ACC112 (cell line): ENCODE measurements around the gene TPP2.

Experiments
- H2AFZ ChIP-seq: fragments of 200-600 bp; sonication (generic); one replicate; pipeline ENCODE4 v1.6.0; 2017; ENCODE audit warnings: antibody characterized with exemption, low read length; ENCODE audit not compliant: unreplicated experiment
- H3K27ac ChIP-seq: fragments of 200-600 bp; sonication (generic); 2 replicates; pipeline ENCODE4 v1.5.1; 2014; ENCODE audit warnings: low read depth, mild to moderate bottlenecking, antibody characterized with exemption, low read length, moderate library complexity
- H3K27me3 ChIP-seq: fragments of 200-600 bp; sonication (generic); 2 replicates; pipeline ENCODE4 v1.6.1; 2014; ENCODE audit warnings: mild to moderate bottlenecking, antibody characterized with exemption, low read length, moderate library complexity, mixed read lengths; ENCODE audit not compliant: insufficient read depth
- H3K36me3 ChIP-seq: fragments of 200-600 bp; sonication (generic); 2 replicates; pipeline ENCODE4 v1.6.1; 2016; ENCODE audit warnings: mild to moderate bottlenecking, antibody characterized with exemption, low read length, moderate library complexity, mixed read lengths; ENCODE audit not compliant: insufficient read depth
- H3K4me1 ChIP-seq: fragments of 200-600 bp; sonication (generic); one replicate; pipeline ENCODE4 v1.6.1; 2016; ENCODE audit warnings: low read length, mixed read lengths; ENCODE audit not compliant: insufficient read depth, unreplicated experiment, control insufficient read depth
- H3K4me3 ChIP-seq: fragments of 200-600 bp; sonication (generic); 2 replicates; pipeline ENCODE4 v1.5.1; 2014; ENCODE audit warnings: mild to moderate bottlenecking, low read depth, low read length
- H3K79me2 ChIP-seq: fragments of 200-600 bp; sonication (generic); one replicate; pipeline ENCODE4 v1.6.0; 2016; ENCODE audit warnings: low read length; ENCODE audit not compliant: control insufficient read depth, unreplicated experiment, insufficient read depth

Gene TPP2

DNA sequence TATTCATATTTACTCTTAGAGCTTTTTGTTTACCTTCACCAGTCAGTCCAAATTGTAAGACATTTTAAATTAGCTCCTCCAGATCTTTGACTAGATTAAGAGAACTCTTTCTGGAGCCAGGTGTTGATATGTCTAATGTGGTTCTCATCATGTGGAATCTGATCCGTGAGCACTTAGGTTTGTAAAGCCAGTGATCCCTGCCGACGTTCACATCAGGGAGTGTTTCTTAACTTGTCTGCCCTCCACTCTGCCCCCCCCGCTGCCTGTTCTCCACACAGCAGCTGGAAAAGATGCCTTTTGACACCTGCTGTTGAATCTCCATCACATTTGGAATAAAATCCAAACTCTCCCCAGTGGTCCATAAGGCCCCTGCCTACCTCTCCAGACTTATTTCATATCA is 80.3 kb downstream of the TPP2 start:
- no peaks in the 10 kb centered on the region for H3K4me1 ChIP-seq
- no peak overlapping the region for H2AFZ ChIP-seq
- H3K27me3 ChIP-seq, result no peaks in the 10 kb centered on the region
- no peaks in the 10 kb centered on the region for H3K79me2 ChIP-seq
- no peak overlapping the region for H3K4me3 ChIP-seq
- no peak overlapping the region for H3K27ac ChIP-seq
- peaks cover 31% of the 10 kb centered on the region for H3K36me3 ChIP-seq

GRCh38 chr13:102678339-102679107 is 81.7 kb downstream of the TPP2 start:
- H2AFZ ChIP-seq, result no peak overlapping the region
- no peaks in the 10 kb centered on the region for H3K79me2 ChIP-seq
- H3K27me3 ChIP-seq, result no peaks in the 10 kb centered on the region
- H3K27ac ChIP-seq, result no peak overlapping the region
- no peak overlapping the region for H3K4me3 ChIP-seq
- H3K4me1 ChIP-seq, result no peaks in the 10 kb centered on the region
- peaks cover 31% of the 10 kb centered on the region for H3K36me3 ChIP-seq

DNA sequence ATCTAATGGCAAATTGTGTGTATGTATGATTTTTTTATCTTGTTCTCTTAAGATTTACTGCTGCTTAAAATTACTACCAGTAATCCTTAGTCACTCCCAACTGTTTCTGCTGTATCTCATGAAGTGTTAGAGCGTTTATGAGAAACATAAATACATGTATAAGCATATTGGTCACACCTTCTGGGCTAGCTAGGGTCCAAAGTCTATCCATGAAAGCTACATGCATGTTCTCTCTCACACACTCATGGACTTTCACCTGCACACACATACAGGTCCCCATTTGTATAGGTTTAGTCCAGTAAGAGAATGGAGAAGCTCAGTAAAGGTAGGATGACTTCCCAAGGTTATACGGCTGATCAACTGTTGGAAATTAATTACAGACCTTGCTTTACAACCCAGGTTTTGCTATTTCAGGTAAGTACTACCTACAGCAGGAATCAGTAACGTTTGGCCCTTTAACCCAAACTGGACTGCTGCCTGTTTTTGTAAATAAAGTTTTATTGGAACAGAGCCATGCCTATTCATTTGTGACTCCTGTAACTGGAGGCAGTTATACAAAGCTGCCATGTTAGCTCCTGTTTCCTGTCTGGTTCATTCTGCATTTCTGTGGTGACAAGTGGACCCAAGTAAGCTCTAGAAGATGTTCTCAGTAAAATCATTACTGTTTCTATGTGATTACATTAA is 82.8 kb downstream of the TPP2 start:
- H3K36me3 ChIP-seq, result peaks cover 26% of the 10 kb centered on the region
- H3K4me1 ChIP-seq, result no peaks in the 10 kb centered on the region
- H2AFZ ChIP-seq, result no peak overlapping the region
- no peaks in the 10 kb centered on the region for H3K27me3 ChIP-seq
- no peak overlapping the region for H3K4me3 ChIP-seq
- H3K79me2 ChIP-seq, result no peaks in the 10 kb centered on the region
- H3K27ac ChIP-seq, result no peak overlapping the region

GRCh38 chr13:102680133-102680717 is 83.4 kb downstream of the TPP2 start:
- Histone ChIP-seq H3K79me2 (no peaks in the 10 kb centered on the region), H3K36me3 (peaks cover 22% of the 10 kb centered on the region), H3K4me1 (no peaks in the 10 kb centered on the region), H3K27ac (no peak overlapping the region), H3K4me3 (no peak overlapping the region), H3K27me3 (no peaks in the 10 kb centered on the region), H2AFZ (no peak overlapping the region)

DNA sequence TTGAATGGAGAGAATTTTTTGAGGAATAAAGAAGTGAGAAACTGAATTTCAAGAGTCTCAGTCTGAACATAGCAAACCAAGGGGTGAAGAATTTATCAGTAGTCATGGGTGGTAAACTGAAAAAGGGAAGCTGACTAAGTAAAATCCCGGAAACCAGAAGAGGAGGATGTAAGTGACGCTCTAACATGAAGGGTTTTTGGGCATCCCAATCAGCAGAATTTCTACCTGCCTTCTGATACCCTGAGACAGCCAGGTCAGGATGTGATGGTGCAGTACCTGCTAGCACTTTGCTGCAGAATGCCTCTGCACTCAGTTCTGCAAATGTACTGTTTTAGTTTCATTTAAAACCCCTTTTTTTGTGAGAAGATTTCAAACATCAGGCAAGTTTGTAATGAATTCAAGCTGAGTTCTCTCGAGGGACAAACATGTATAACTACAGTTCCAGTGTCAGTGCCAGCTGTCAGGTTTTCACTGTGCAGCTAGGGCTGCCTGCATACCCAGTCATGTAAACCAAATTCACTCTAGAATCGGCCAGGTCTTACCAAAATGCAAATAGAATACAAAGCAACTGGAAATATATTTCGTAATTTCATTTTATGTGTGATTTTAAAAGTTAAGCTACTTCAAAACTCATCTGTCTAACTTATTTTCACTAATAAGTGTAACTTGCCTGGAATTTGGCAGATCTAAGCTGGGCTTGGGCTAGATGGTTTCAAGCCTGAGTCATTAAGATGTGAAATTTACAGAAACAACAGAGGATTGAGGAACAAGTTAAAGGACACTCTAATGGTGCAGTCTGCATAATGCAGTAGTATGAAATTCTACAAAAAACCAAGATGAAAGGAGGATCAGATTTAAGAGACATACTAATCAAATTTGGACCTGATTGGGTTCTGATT is 84.3 kb downstream of the TPP2 start:
- H3K4me1 ChIP-seq, result no peaks in the 10 kb centered on the region
- no peaks in the 10 kb centered on the region for H3K27me3 ChIP-seq
- peaks cover 19% of the 10 kb centered on the region for H3K36me3 ChIP-seq
- H2AFZ ChIP-seq, result no peak overlapping the region
- no peak overlapping the region for H3K4me3 ChIP-seq
- H3K27ac ChIP-seq, result no peak overlapping the region
- H3K79me2 ChIP-seq, result no peaks in the 10 kb centered on the region

- Histone ChIP-seq H3K4me3 (no peak overlapping the region), H3K79me2 (no peaks in the 10 kb centered on the region), H3K36me3 (peaks cover 13% of the 10 kb centered on the region), H3K27ac (no peak overlapping the region), H3K4me1 (no peaks in the 10 kb centered on the region), H2AFZ (no peak overlapping the region), H3K27me3 (no peaks in the 10 kb centered on the region)
These were observed 85.4 kb downstream of the TPP2 start for GRCh38 chr13:102682211-102682610.

GRCh38 chr13:102682727-102683126 is 85.9 kb downstream of the TPP2 start:
- Histone ChIP-seq H3K4me1 (no peaks in the 10 kb centered on the region), H2AFZ (no peak overlapping the region), H3K27ac (no peak overlapping the region), H3K36me3 (peaks cover 13% of the 10 kb centered on the region), H3K79me2 (no peaks in the 10 kb centered on the region), H3K4me3 (no peak overlapping the region), H3K27me3 (no peaks in the 10 kb centered on the region)

- Histone ChIP-seq H3K27ac (no peak overlapping the region), H3K4me1 (no peaks in the 10 kb centered on the region), H3K36me3 (peaks cover 13% of the 10 kb centered on the region), H2AFZ (no peak overlapping the region), H3K27me3 (no peaks in the 10 kb centered on the region), H3K4me3 (no peak overlapping the region), H3K79me2 (no peaks in the 10 kb centered on the region)
These were observed 86.9 kb downstream of the TPP2 start for GRCh38 chr13:102683637-102684036.

- H3K27ac ChIP-seq, result no peak overlapping the region
These were observed 89.2 kb downstream of the TPP2 start for GRCh38 chr13:102686024-102686423.

GRCh38 chr13:102687520-102687919 is 90.7 kb downstream of the TPP2 start:
- no peaks in the 10 kb centered on the region for H3K27me3 ChIP-seq
- H2AFZ ChIP-seq, result no peak overlapping the region
- no peaks in the 10 kb centered on the region for H3K36me3 ChIP-seq
- no peaks in the 10 kb centered on the region for H3K79me2 ChIP-seq
- H3K27ac ChIP-seq, result no peak overlapping the region
- no peak overlapping the region for H3K4me3 ChIP-seq
- peaks cover under 1% of the 10 kb centered on the region for H3K4me1 ChIP-seq

More at GRCh38 chr13:102686024-102686423, 89.2 kb downstream of the TPP2 start:
- no peak overlapping the region for H2AFZ ChIP-seq
- no peak overlapping the region for H3K4me3 ChIP-seq
- no peaks in the 10 kb centered on the region for H3K36me3 ChIP-seq
- no peaks in the 10 kb centered on the region for H3K27me3 ChIP-seq
- no peaks in the 10 kb centered on the region for H3K4me1 ChIP-seq
- H3K79me2 ChIP-seq, result no peaks in the 10 kb centered on the region
